HCT116 (cell line): ENCODE results near the gene SLC66A2. TPM values are rescaled to one million over a fixed set of nuclear protein-coding genes. Genes with fewer than 3 reads are reported as not detected.

ENCODE experiments used
- ATAC-seq: fragments of 200-7000 bp; cut with Tn5 transposase; 2 replicates; pipeline ENCODE4 v1.9.1; 2020; ENCODE audit warnings: mild to moderate bottlenecking, moderate library complexity
- BruUV-seq: library from RNA; stranded (reverse); fragments of 400-500 nt; replicated peaks from 2 replicates; lab custom pipeline; 2021; lab: Mats Ljungman, UMichigan
- CTCF ChIA-PET: fragments of 300-600 bp; sonication (Branson Sonifier 250); formaldehyde crosslinking; loops from one replicate; lab custom pipeline; 2021; ENCODE audit warnings: antibody characterized with exemption; lab: Charles Lee
- POLR2A ChIA-PET: fragments of 300-600, 350-600 bp; sonication (Branson Sonifier 250); formaldehyde crosslinking; loops from one replicate; lab custom pipeline; 2021; ENCODE audit warnings: antibody characterized with exemption; lab: Charles Lee
- RAD21 ChIA-PET, 2 experiments: fragments of 300-600 bp; sonication (Branson Sonifier 250); formaldehyde crosslinking; loops; one replicate each; lab custom pipeline; 2023; ENCODE audit warnings: low total read pairs in 2 of 2; ENCODE audit not compliant: uncharacterized antibody in 2 of 2, unreplicated experiment in 2 of 2, low non-redundant PET in 1 of 2; lab: Charles Lee
- DNase-seq: peaks from one replicate; pipeline ENCODE4 v3.0.0-alpha.2; 2010; ENCODE audit warnings: low read depth, low spot score
- H2AFZ ChIP-seq: fragments of 200-600 bp; shearing (Covaris generic), sonication (generic); 2 replicates; pipeline ENCODE4 v1.6.1; 2017; ENCODE audit warnings: low read depth, mixed run types, mixed read lengths, antibody characterized with exemption, low read length; ENCODE audit not compliant: poor library complexity, severe bottlenecking
- H3K27ac ChIP-seq: 2 replicates; pipeline ENCODE4 v1.5.1; 2012; ENCODE audit warnings: low read depth, low read length
- H3K27me3 ChIP-seq: fragments of 200-600 bp; sonication (generic); 2 replicates; pipeline ENCODE4 v1.6.1; 2016; ENCODE audit warnings: mixed run types, low read length, mixed read lengths; ENCODE audit not compliant: insufficient read depth
- H3K36me3 ChIP-seq, 2 experiments: fragments of 200-500 bp in 1 of 2; fragments of 200-600 bp in 1 of 2; sonication (Bioruptor generic) in 1 of 2; sonication (generic) in 1 of 2; 2 replicates each; pipeline versions ENCODE4 v1.5.1 to v1.6.1; 2014 to 2016; ENCODE audit warnings: low read length in 2 of 2, inconsistent platforms in 1 of 2, mixed read lengths in 1 of 2, mixed run types in 1 of 2; ENCODE audit not compliant: insufficient read depth in 2 of 2, control insufficient read depth in 1 of 2
- H3K4me1 ChIP-seq, 2 experiments: fragments of 200-600 bp in 1 of 2; sonication (generic) in 1 of 2; 2 replicates each; pipeline versions ENCODE4 v1.5.1 to v1.6.1; 2012 to 2017; ENCODE audit warnings: low read length in 2 of 2, inconsistent platforms in 1 of 2, mild to moderate bottlenecking in 1 of 2, mixed read lengths in 1 of 2, mixed run types in 1 of 2, moderate library complexity in 1 of 2; ENCODE audit not compliant: insufficient read depth in 2 of 2, control insufficient read depth in 1 of 2
- H3K4me2 ChIP-seq: fragments of 200-600 bp; sonication (generic); 2 replicates; pipeline ENCODE4 v1.6.1; 2017; ENCODE audit warnings: mixed run types, low read length, mixed read lengths
- H3K4me3 ChIP-seq, 2 experiments: fragments of 200-600 bp in 1 of 2; sonication (generic) in 1 of 2; replicated peaks in 1 of 2; 2 replicates each; pipeline ENCODE4 v1.5.1; 2011 to 2016; ENCODE audit warnings: low read length in 2 of 2, control low read depth in 1 of 2, low read depth in 1 of 2, mild to moderate bottlenecking in 1 of 2, mixed read lengths in 1 of 2, mixed run types in 1 of 2
- H3K79me2 ChIP-seq: fragments of 200-600 bp; sonication (generic); 2 replicates; pipeline ENCODE4 v1.6.1; 2017; ENCODE audit warnings: mild to moderate bottlenecking, mixed run types, low read length, moderate library complexity, mixed read lengths; ENCODE audit not compliant: insufficient read depth
- H3K9ac ChIP-seq: fragments of 200-600 bp; sonication (generic); 2 replicates; pipeline ENCODE4 v1.6.1; 2016; ENCODE audit warnings: low read length, mixed read lengths
- H3K9me2 ChIP-seq: fragments of 200-600 bp; sonication (generic), shearing (Covaris generic); 2 replicates; pipeline ENCODE4 v1.6.1; 2017; ENCODE audit warnings: mixed run types, mild to moderate bottlenecking, moderate library complexity; ENCODE audit not compliant: insufficient read depth
- H3K9me3 ChIP-seq, 2 experiments: fragments of 200-500 bp in 1 of 2; fragments of 200-600 bp in 1 of 2; sonication (Bioruptor generic) in 1 of 2; sonication (generic) in 1 of 2; 2 replicates each; pipeline ENCODE4 v1.6.1; 2014 to 2017; ENCODE audit warnings: low read length in 2 of 2, mixed read lengths in 2 of 2, inconsistent platforms in 1 of 2, low read depth in 1 of 2, mild to moderate bottlenecking in 1 of 2, mixed run types in 1 of 2, moderate library complexity in 1 of 2; ENCODE audit not compliant: control insufficient read depth in 1 of 2, insufficient read depth in 1 of 2
- H4K20me1 ChIP-seq: fragments of 200-600 bp; sonication (generic), shearing (Covaris generic); 2 replicates; pipeline ENCODE4 v1.6.1; 2017; ENCODE audit warnings: mixed run types, mild to moderate bottlenecking, moderate library complexity; ENCODE audit not compliant: insufficient read depth
- CBX3 ChIP-seq: IDR thresholded peaks from 2 replicates; pipeline ENCODE4 v1.6.1; 2012; ENCODE audit warnings: low read depth
- EGR1 ChIP-seq: IDR thresholded peaks from 2 replicates; pipeline ENCODE4 v1.6.1; 2012; ENCODE audit warnings: low read depth
- FOSL1 ChIP-seq: IDR thresholded peaks from 2 replicates; pipeline ENCODE4 v1.6.1; 2012; ENCODE audit warnings: low read depth
- JUND ChIP-seq: IDR thresholded peaks from 2 replicates; pipeline ENCODE4 v1.6.1; 2012
- MAX ChIP-seq: IDR thresholded peaks from 2 replicates; pipeline ENCODE4 v1.6.1; 2012
- POLR2AphosphoS5 ChIP-seq: IDR thresholded peaks from 2 replicates; pipeline ENCODE4 v1.6.1; 2011; ENCODE audit warnings: mild to moderate bottlenecking, low read depth, low read length, moderate library complexity
- RAD21 ChIP-seq: IDR thresholded peaks from 2 replicates; pipeline ENCODE4 v1.6.1; 2012; ENCODE audit warnings: low read depth, mild to moderate bottlenecking
- REST ChIP-seq: IDR thresholded peaks from 2 replicates; pipeline ENCODE4 v1.6.1; 2012; ENCODE audit warnings: low read depth
- SIN3A ChIP-seq: IDR thresholded peaks from 2 replicates; pipeline ENCODE4 v1.6.1; 2012; ENCODE audit warnings: low read depth
- SRF ChIP-seq: IDR thresholded peaks from 2 replicates; pipeline ENCODE4 v1.6.1; 2012; ENCODE audit warnings: low read depth
- ZBTB33 ChIP-seq: IDR thresholded peaks from 2 replicates; pipeline ENCODE4 v1.6.1; 2011; ENCODE audit warnings: mild to moderate bottlenecking, low read length, moderate library complexity; ENCODE audit not compliant: insufficient replicate concordance; ENCODE audit errors: extremely low read depth
- ZNF274 ChIP-seq: fragments of 200-500 bp; sonication (Bioruptor generic); IDR thresholded peaks from 2 replicates; pipeline ENCODE4 v1.6.1; 2014; ENCODE audit warnings: mild to moderate bottlenecking, low read depth, low read length, inconsistent platforms
- intact Hi-C: fragments of 100-400 bp; cut with micrococcal nuclease; formaldehyde crosslinking; loops from 2 replicates; pipeline ENCODE4 v1.10.0; 2022
- total RNA-seq: library from RNA; stranded (reverse); gene quantifications from one replicate; pipeline ENCODE4 v1.2.1, GENCODE V29; 2021; ENCODE audit not compliant: unreplicated experiment
- TF ChIP-seq, protein P1 (sequence below): IDR thresholded peaks from 2 replicates; pipeline ENCODE4 v1.6.1; 2012

The SLC66A2 gene
- total RNA-seq, 1 experiment from 2014 or later = 44.9 TPM

- ChIA-PET POLR2A (no interaction called here), CTCF (no interaction called here), RAD21 (no interaction called here)
- no peak overlapping the region for H3K9ac ChIP-seq
- H4K20me1 ChIP-seq = no peaks in the 10 kb centered on the region
- DNase-seq = no peak
- TF ChIP-seq FOSL1 (no peak), SRF (no peak), MAX (no peak), SIN3A (no peak), RAD21 (no peak), POLR2AphosphoS5 (no peak)
- no peaks in the 10 kb centered on the region for H3K4me1 ChIP-seq
- no peak overlapping the region for H2AFZ ChIP-seq
- no TSS peak for BruUV-seq
- H3K36me3 ChIP-seq = 0 out of 4 replicates have a peak, but pooled peaks cover 0 to 10% of the 10 kb centered on the region in 2 experiments
- no peaks in the 10 kb centered on the region for H3K27me3 ChIP-seq
- H3K4me2 ChIP-seq = no peak overlapping the region
- peaks cover 11 to 14% of the 10 kb centered on the region in 2 experiments; a peak in 2 of 4 replicates for H3K9me3 ChIP-seq
- no peak overlapping the region; the same call in 1 of the 2 replicates for H3K27ac ChIP-seq
- no peaks in the 10 kb centered on the region for H3K9me2 ChIP-seq
- intact Hi-C loops = no loop called here
- no peak overlapping the region for H3K4me3 ChIP-seq
- ATAC-seq = no peak
- no peaks in the 10 kb centered on the region for H3K79me2 ChIP-seq
These were observed 49.4 kb downstream of the SLC66A2 start for GRCh38 chr18:79902075-79902474.

- intact Hi-C loops = no loop called here
- H3K4me3 ChIP-seq = no peak overlapping the region
- peaks cover 15 to 16% of the 10 kb centered on the region in 2 experiments; a peak in 2 of 4 replicates for H3K9me3 ChIP-seq
- H3K9me2 ChIP-seq = no peaks in the 10 kb centered on the region
- BruUV-seq = no TSS peak
- ChIA-PET RAD21 (no interaction called here), POLR2A (no interaction called here), CTCF (no interaction called here)
- no peaks in the 10 kb centered on the region for H3K4me1 ChIP-seq
- H3K9ac ChIP-seq = no peak overlapping the region
- no peak overlapping the region for H3K4me2 ChIP-seq
- ATAC-seq = no peak
- H3K27me3 ChIP-seq = no peaks in the 10 kb centered on the region
- H3K79me2 ChIP-seq = no peaks in the 10 kb centered on the region
- DNase-seq = no peak
- H3K27ac ChIP-seq = no peak overlapping the region; the same call in 1 of the 2 replicates
- H3K36me3 ChIP-seq = 0 out of 4 replicates have a peak, but pooled peaks cover 0 to 10% of the 10 kb centered on the region in 2 experiments
- no peak overlapping the region for H2AFZ ChIP-seq
- TF ChIP-seq SRF (no peak), JUND (no peak), ZBTB33 (no peak), CBX3 (no peak), REST (no peak), ZNF274 (no peak), RAD21 (no peak), EGR1 (no peak)
- TF ChIP-seq, protein P1, sequence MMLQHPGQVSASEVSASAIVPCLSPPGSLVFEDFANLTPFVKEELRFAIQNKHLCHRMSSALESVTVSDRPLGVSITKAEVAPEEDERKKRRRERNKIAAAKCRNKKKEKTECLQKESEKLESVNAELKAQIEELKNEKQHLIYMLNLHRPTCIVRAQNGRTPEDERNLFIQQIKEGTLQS = no peak
- no peaks in the 10 kb centered on the region for H4K20me1 ChIP-seq
These were observed 49.8 kb downstream of the SLC66A2 start for GRCh38 chr18:79901665-79902064.
